H1 (cell line): Measurements from ENCODE around the gene SLC6A8. TPM values are rescaled to one million over a fixed set of nuclear protein-coding genes. Genes with fewer than 3 reads are reported as not detected.

Experiments used
- CTCF ChIA-PET: fragments of 300-600 bp; sonication (Branson Sonifier 250); formaldehyde crosslinking; loops from one replicate; lab custom pipeline; 2021; ENCODE audit not compliant: partially characterized antibody; lab: Charles Lee
- POLR2A ChIA-PET: fragments of 300-600 bp; sonication (Branson Sonifier 250); formaldehyde crosslinking; loops from one replicate; lab custom pipeline; 2021; ENCODE audit warnings: inconsistent platforms; ENCODE audit not compliant: partially characterized antibody; lab: Charles Lee
- DNase-seq, 2 experiments: peaks; one replicate each; pipeline versions ENCODE4 v3.0.0 to v3.0.0-alpha.2; 2010 to 2022; ENCODE audit warnings: low spot score in 2 of 2, low read depth in 1 of 2, mixed read lengths in 1 of 2
- FAIRE-seq: peaks from 2 replicates; lab custom pipeline; 2011; peaks lifted over from hg19 to GRCh38; lab: Jason Lieb, UNC
- H2AFZ ChIP-seq: 2 replicates; pipeline ENCODE4 v1.8.1; 2012; ENCODE audit warnings: low read length, inconsistent platforms
- H2AK5ac ChIP-seq: 2 replicates; pipeline ENCODE4 v1.6.1; 2013; ENCODE audit warnings: low read depth, low read length
- H2BK120ac ChIP-seq: replicated peaks from 2 replicates; pipeline ENCODE3; 2013; ENCODE audit warnings: low read depth, low read length, inconsistent platforms
- H2BK12ac ChIP-seq: 2 replicates; pipeline ENCODE4 v1.6.1; 2013; ENCODE audit warnings: low read depth, low read length
- H2BK15ac ChIP-seq: 2 replicates; pipeline ENCODE4 v1.6.1; 2013; ENCODE audit warnings: low read length
- H2BK20ac ChIP-seq: 2 replicates; pipeline ENCODE4 v1.6.1; 2013; ENCODE audit warnings: low read length
- H2BK5ac ChIP-seq: 2 replicates; pipeline ENCODE4 v1.6.1; 2013; ENCODE audit warnings: low read depth, low read length
- H3K14ac ChIP-seq: 2 replicates; pipeline ENCODE4 v1.6.1; 2013; ENCODE audit warnings: inconsistent platforms; ENCODE audit not compliant: insufficient read length
- H3K18ac ChIP-seq: 2 replicates; pipeline ENCODE4 v1.6.1; 2013; ENCODE audit warnings: low read length; ENCODE audit errors: extremely low read depth
- H3K23ac ChIP-seq: 2 replicates; pipeline ENCODE4 v1.6.1; 2013; ENCODE audit warnings: inconsistent platforms; ENCODE audit not compliant: insufficient read length
- H3K23me2 ChIP-seq: 2 replicates; pipeline ENCODE4 v1.6.1; 2013; ENCODE audit warnings: low read depth, low read length
- H3K27ac ChIP-seq: 2 replicates; pipeline ENCODE4 v1.6.1; 2011; ENCODE audit warnings: low read depth, low read length, inconsistent platforms
- H3K27me3 ChIP-seq, 4 experiments: replicated peaks in 1 of 4; 1 replicate in 1 of 4; 2 replicates in 3 of 4; pipeline versions ENCODE4 v1.6.1 to v1.8.1; 2011 to 2013; ENCODE audit warnings: low read length in 3 of 4, mild to moderate bottlenecking in 3 of 4, inconsistent platforms in 2 of 4, mixed read lengths in 2 of 4, moderate library complexity in 1 of 4; ENCODE audit not compliant: control insufficient read depth in 3 of 4, insufficient read depth in 3 of 4; ENCODE audit errors: extremely low read depth in 1 of 4
- H3K36me3 ChIP-seq, 4 experiments: 2 replicates each; pipeline versions ENCODE4 v1.6.1 to v1.8.1; 2011 to 2013; ENCODE audit warnings: mild to moderate bottlenecking in 4 of 4, low read length in 3 of 4, moderate library complexity in 2 of 4, control low read depth in 1 of 4, inconsistent platforms in 1 of 4; ENCODE audit not compliant: insufficient read depth in 4 of 4, control insufficient read depth in 2 of 4
- H3K4ac ChIP-seq: replicated peaks from 2 replicates; pipeline ENCODE3; 2013; ENCODE audit warnings: low read length, low read depth, mixed read lengths, inconsistent platforms; ENCODE audit not compliant: insufficient read length
- H3K4me1 ChIP-seq, 4 experiments: replicated peaks in 1 of 4; 1 replicate in 1 of 4; 2 replicates in 3 of 4; pipeline versions ENCODE4 v1.6.1 to v1.8.1; 2011 to 2013; ENCODE audit warnings: low read length in 3 of 4, inconsistent platforms in 2 of 4, mixed read lengths in 1 of 4; ENCODE audit not compliant: insufficient read depth in 4 of 4, control insufficient read depth in 3 of 4
- H3K4me2 ChIP-seq, 2 experiments: 2 replicates each; pipeline versions ENCODE4 v1.6.1 to v1.8.1; 2011 to 2013; ENCODE audit warnings: low read depth in 2 of 2, low read length in 2 of 2, control low read depth in 1 of 2, inconsistent platforms in 1 of 2, mild to moderate bottlenecking in 1 of 2; ENCODE audit not compliant: insufficient read depth in 1 of 2
- H3K4me3 ChIP-seq, 4 experiments: fragments of 200-600, 300-600 bp in 1 of 4; sonication (generic), shearing (Covaris generic), sonication (Bioruptor Twin) in 1 of 4; 2 replicates each; pipeline versions ENCODE4 v1.5.1 to v1.8.1; 2011 to 2016; ENCODE audit warnings: low read length in 4 of 4, low read depth in 3 of 4, control low read depth in 2 of 4, inconsistent platforms in 2 of 4, mild to moderate bottlenecking in 2 of 4, mixed read lengths in 1 of 4, moderate library complexity in 1 of 4; ENCODE audit not compliant: insufficient read depth in 2 of 4; ENCODE audit errors: extremely low read depth in 1 of 4
- H3K56ac ChIP-seq: replicated peaks from 2 replicates; pipeline ENCODE3; 2013; ENCODE audit warnings: low read depth, mild to moderate bottlenecking, mixed read lengths, low read length, inconsistent platforms; ENCODE audit not compliant: insufficient read length
- H3K79me1 ChIP-seq: 2 replicates; pipeline ENCODE4 v1.6.1; 2013; ENCODE audit warnings: low read depth, low read length, control low read depth
- H3K79me2 ChIP-seq, 2 experiments: 2 replicates each; pipeline versions ENCODE4 v1.6.1 to v1.8.1; 2012 to 2013; ENCODE audit warnings: low read length in 2 of 2, mild to moderate bottlenecking in 2 of 2, inconsistent platforms in 1 of 2; ENCODE audit not compliant: insufficient read depth in 2 of 2, control insufficient read depth in 1 of 2
- H3K9ac ChIP-seq, 4 experiments: replicated peaks in 1 of 4; 1 replicate in 1 of 4; 2 replicates in 3 of 4; pipeline versions ENCODE4 v1.6.1 to v1.8.1; 2011 to 2013; ENCODE audit warnings: low read depth in 3 of 4, low read length in 3 of 4, control low read depth in 2 of 4, mild to moderate bottlenecking in 2 of 4, moderate library complexity in 2 of 4, inconsistent platforms in 1 of 4; ENCODE audit errors: extremely low read depth in 1 of 4
- H3K9me3 ChIP-seq, 2 experiments: 2 replicates each; pipeline versions ENCODE4 v1.6.1 to v1.8.1; 2012 to 2013; ENCODE audit warnings: mild to moderate bottlenecking in 2 of 2, moderate library complexity in 2 of 2, control low read depth in 1 of 2, inconsistent platforms in 1 of 2, low read depth in 1 of 2, low read length in 1 of 2, mixed read lengths in 1 of 2; ENCODE audit not compliant: insufficient read depth in 2 of 2
- H4K20me1 ChIP-seq, 2 experiments: replicated peaks in 1 of 2; 2 replicates each; pipeline versions ENCODE3 to v1.8.1; 2011 to 2013; ENCODE audit warnings: inconsistent platforms in 2 of 2, low read length in 2 of 2, mild to moderate bottlenecking in 1 of 2; ENCODE audit not compliant: insufficient read depth in 2 of 2, control insufficient read depth in 1 of 2
- H4K5ac ChIP-seq: 2 replicates; pipeline ENCODE4 v1.6.1; 2013; ENCODE audit warnings: low read length, low read depth, mixed read lengths, inconsistent platforms; ENCODE audit not compliant: insufficient read length
- H4K8ac ChIP-seq: 2 replicates; pipeline ENCODE4 v1.8.0; 2013; ENCODE audit warnings: mild to moderate bottlenecking, moderate library complexity, low read length, inconsistent platforms; ENCODE audit not compliant: insufficient read depth; ENCODE audit errors: extremely low read depth
- H4K91ac ChIP-seq: replicated peaks from 2 replicates; pipeline ENCODE3; 2013; ENCODE audit warnings: low read length, mixed read lengths, inconsistent platforms; ENCODE audit not compliant: insufficient read length
- ATF2 ChIP-seq: IDR thresholded peaks from 2 replicates; pipeline ENCODE4 v1.6.1; 2012; ENCODE audit warnings: low read length, inconsistent platforms
- POLR2A ChIP-seq, 2 experiments: IDR thresholded peaks; 1 replicate in 1 of 2; 2 replicates in 1 of 2; pipeline ENCODE4 v1.6.1; 2011; ENCODE audit warnings: low read depth in 2 of 2, low read length in 2 of 2, mild to moderate bottlenecking in 2 of 2; ENCODE audit errors: control extremely low read depth in 1 of 2
- RBBP5 ChIP-seq: IDR thresholded peaks from 2 replicates; pipeline ENCODE4 v1.7.1; 2012; ENCODE audit warnings: low read depth, mild to moderate bottlenecking, inconsistent platforms, low read length, moderate library complexity, borderline replicate concordance
- SP1 ChIP-seq: IDR thresholded peaks from 2 replicates; pipeline ENCODE4 v1.6.1; 2011; ENCODE audit warnings: low read depth, low read length
- TBP ChIP-seq: IDR thresholded peaks from 2 replicates; pipeline ENCODE4 v1.6.1; 2011; ENCODE audit warnings: low read depth, low read length, improper control_type of control experiment
- YY1 ChIP-seq: IDR thresholded peaks from 2 replicates; pipeline ENCODE4 v1.6.1; 2011; ENCODE audit warnings: low read depth, mild to moderate bottlenecking, low read length
- WGBS, 2 experiments: shearing (Covaris generic) in 1 of 2; methylation state at CpG; one replicate each; pipeline versions ENCODE4 v1.1.6 to v1.1.7; 2013 to 2015; ENCODE audit warnings: low lambda C conversion rate in 2 of 2, mixed read lengths in 2 of 2, inconsistent platforms in 1 of 2, low coverage in 1 of 2, missing lambda C conversion rate in 1 of 2; ENCODE audit not compliant: insufficient replicate concordance in 2 of 2, insufficient coverage in 1 of 2, insufficient read length in 1 of 2; ENCODE audit errors: extremely low coverage in 1 of 2, missing lambda C conversion rate in 1 of 2; 5-methylcytosine and 5-hydroxymethylcytosine counted together
- polyA plus RNA-seq, 7 experiments: library from polyadenylated mRNA; depleted of rRNA in 3 of 7; stranded (reverse) in 5 of 7; unstranded in 2 of 7; fragments of >200 nt in 5 of 7; fragments of 200-250 nt in 2 of 7; gene quantifications; 1 replicate in 5 of 7; 2 replicates in 1 of 7; 4 replicates in 1 of 7; pipeline versions ENCODE4 v1.2.1 to v1.2.3, GENCODE V29; 2011 to 2013; ENCODE audit warnings: missing spikeins in 2 of 7, mixed read lengths in 2 of 7
- total RNA-seq: library from RNA; stranded (reverse); fragmentation: NEBNext Ultra II Directional; extraction: Animal tissue kit (Norgen Biotek cat#: 25700); gene quantifications from 2 replicates; pipeline ENCODE4 v1.2.1, GENCODE V29; 2021

SLC6A8 gene
- total and polyA plus RNA-seq, 2 of the 8 experiments (the other 6 are each of a cell fraction or from before 2014, with no cell fraction given) = 87.7 to 94.7 TPM

DNA sequence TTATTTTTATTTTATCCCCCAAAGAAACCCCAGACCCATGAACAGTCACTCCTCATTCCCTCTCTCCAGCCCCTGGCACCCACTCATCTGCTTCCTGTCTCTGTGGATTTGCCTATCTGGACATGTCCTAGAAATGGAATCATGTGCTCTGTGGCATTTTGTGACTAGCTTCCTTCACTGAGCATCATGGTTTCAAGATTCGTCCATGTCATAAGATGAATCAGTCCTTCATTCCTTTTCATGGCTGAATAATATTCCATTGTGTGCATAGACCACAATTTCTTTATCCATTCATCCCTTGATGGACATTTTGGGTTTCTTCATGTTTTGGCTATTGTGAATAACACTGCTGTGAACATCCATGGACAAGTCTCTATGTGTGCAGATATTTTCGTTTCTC, 47.1 kb downstream of the SLC6A8 start:
- Histone ChIP-seq H3K18ac (no peak overlapping the region), H3K9ac (no peak overlapping the region), H4K8ac (no peak overlapping the region), H3K56ac (no peak overlapping the region), H2BK12ac (no peak overlapping the region), H3K27ac (no peak overlapping the region), H3K4me1 (peaks cover 0 to 4% (median 0%) of the 10 kb centered on the region in 4 experiments; a peak in 3 of 7 replicates), H4K20me1 (no peaks in the 10 kb centered on the region), H2BK20ac (no peak overlapping the region), H3K27me3 (no peaks in the 10 kb centered on the region), H3K14ac (no peak overlapping the region), H2BK120ac (no peak overlapping the region), H3K9me3 (no peaks in the 10 kb centered on the region), H3K4ac (no peak overlapping the region), H3K4me2 (no peak overlapping the region), H3K36me3 (no peaks in the 10 kb centered on the region), H2AK5ac (no peak overlapping the region), H2BK15ac (no peak overlapping the region), H3K23me2 (no peaks in the 10 kb centered on the region), H3K79me1 (no peaks in the 10 kb centered on the region), H3K23ac (no peak overlapping the region), H2AFZ (no peak overlapping the region), H4K91ac (no peak overlapping the region), H3K79me2 (no peaks in the 10 kb centered on the region), H2BK5ac (no peak overlapping the region), H3K4me3 (no peak overlapping the region), H4K5ac (no peak overlapping the region)
- POLR2A ChIA-PET = interaction anchor here (0.7 to 2.4 kb wide), 2 partner anchors 15 to 75 kb away, joined by 5 read pairs; no protein-coding TSS in a partner anchor
- 83% methylated on average over 2 of the region's 2 CpGs; no CpG with 5 or more reads in 1 of the 2 experiments for WGBS, 2 experiments
- no peak for DNase-seq
- FAIRE-seq = no peak
- TF ChIP-seq YY1 = no peak
- no peak for TF ChIP-seq RBBP5
- TF ChIP-seq POLR2A (IDR thresholded peaks at IDR 0.05; ENCODE audit: control extremely low read depth in 1 of 2, low read depth in 2 of 2, low read length in 2 of 2) = no peak
- no peak for TF ChIP-seq ATF2
- no peak for TF ChIP-seq SP1
- no peak for TF ChIP-seq TBP
- CTCF ChIA-PET = interaction anchor here (1.2 kb wide), 1 partner anchor 28 kb away, joined by 3 read pairs; no protein-coding TSS in a partner anchor
